ENCODE measurements around the gene ETHE1.
"Not testable (repeated sequence)": the region's sequence is repeated elsewhere in the genome, so short reads cannot be mapped to it uniquely, and the experiment has no call there.

The ETHE1 gene

GRCh38 chr19:43553656-43554055 lies 26.7 kb upstream of the ETHE1 start:
- DNase-seq (ENCODE audit: low read depth), result no peak
- no peak overlapping the region for H3K4me3 ChIP-seq (ENCODE audit: low read depth, low read length)

DNA sequence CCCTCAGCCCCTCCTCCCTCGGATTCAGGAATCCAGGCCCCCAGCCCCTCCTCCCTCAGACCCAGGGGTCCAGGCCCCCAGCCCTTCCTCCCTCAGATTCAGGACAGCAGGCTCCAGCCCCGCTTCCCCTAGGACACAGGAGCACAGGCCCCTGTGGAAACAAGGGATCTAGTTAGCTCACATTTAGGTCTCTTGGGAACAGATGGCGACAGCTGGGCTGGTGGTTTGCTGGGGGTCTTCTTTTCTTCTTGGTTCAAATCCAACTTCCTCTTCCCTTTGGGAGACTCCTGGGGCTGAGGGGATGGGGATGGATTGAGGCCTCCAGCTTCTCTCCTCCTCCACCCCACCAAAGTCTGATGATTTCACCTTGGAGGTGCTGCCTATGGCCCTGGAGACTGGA lies 25.6 kb upstream of the ETHE1 start:
- H3K4me3 ChIP-seq (ENCODE audit: low read depth, low read length), result no peak overlapping the region
- no peak for DNase-seq (ENCODE audit: low read depth)

- H3K4me3 ChIP-seq (ENCODE audit: low read depth, low read length), result no peak overlapping the region
- DNase-seq (ENCODE audit: low read depth), result no peak
Observed at GRCh38 chr19:43552198-43552450, 25.1 kb upstream of the ETHE1 start.

GRCh38 chr19:43551399-43552197 lies 24.6 kb upstream of the ETHE1 start:
- H3K4me3 ChIP-seq (ENCODE audit: low read depth, low read length), result no peak overlapping the region
- DNase-seq (ENCODE audit: low read depth), result no peak

DNA sequence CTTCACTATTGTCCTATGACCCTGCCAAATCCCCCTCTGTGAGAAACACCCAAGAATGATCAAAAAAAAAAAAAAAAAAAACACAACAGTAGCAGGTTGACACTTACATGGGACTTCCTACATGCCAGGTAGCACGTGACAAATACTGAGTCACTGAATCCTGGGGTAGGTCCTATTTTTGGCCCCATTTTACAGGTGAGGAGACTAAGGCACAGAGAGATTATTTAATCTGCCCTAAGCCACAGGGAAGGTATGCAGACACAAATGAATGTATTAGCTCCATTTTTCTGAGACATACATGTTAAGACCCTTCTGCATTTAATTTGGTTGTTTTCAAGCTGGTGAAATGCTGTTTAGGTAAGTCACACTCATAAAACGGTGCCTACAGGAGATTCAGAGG lies 21.7 kb upstream of the ETHE1 start:
- no peak for DNase-seq (ENCODE audit: low read depth)
- no peak overlapping the region for H3K4me3 ChIP-seq (ENCODE audit: low read depth, low read length)

DNA sequence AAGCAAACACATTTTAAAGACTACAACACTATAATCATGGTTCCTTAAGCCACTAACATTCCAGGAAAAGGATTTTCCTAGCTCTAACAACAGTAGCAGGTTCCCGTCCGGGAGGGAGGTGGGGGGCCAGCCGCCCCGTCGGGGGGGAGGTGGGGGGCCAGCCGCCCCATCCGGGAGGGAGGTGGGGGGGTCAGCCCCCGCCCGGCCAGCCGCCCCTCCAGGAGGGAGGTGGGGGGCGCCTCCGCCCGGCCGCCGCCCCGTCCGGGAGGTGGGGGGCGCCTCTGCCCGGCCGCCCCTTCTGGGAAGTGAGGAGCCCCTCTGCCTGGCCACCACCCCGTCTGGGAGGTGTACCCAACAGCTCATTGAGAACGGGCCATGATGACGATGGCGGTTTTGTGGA lies 20.9 kb upstream of the ETHE1 start:
- DNase-seq (ENCODE audit: low read depth); H3K4me3 ChIP-seq (ENCODE audit: low read depth, low read length): not testable (repeated sequence)

DNA sequence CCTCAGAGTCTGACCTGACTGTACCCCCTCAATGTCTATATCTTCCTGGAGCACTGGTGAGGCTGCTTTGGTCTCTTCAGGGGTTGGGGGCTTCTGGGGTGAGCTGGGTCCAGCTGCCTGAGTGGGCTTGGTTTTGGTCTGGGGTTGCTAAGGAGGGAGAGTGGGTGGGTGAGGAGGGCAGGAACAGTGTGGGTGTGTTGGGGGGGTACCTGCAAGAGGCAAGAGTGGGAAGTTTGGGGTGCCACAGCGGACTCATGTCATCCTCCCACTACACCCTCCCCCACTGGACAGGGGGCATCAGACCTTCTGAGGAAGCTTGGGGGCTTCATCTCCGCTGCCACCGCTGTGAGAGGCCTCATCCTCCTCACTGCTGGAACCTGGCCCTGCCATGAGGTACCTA lies 19.6 kb upstream of the ETHE1 start:
- H3K4me3 ChIP-seq (ENCODE audit: low read depth, low read length), result no peak overlapping the region
- DNase-seq (ENCODE audit: low read depth), result no peak

DNA sequence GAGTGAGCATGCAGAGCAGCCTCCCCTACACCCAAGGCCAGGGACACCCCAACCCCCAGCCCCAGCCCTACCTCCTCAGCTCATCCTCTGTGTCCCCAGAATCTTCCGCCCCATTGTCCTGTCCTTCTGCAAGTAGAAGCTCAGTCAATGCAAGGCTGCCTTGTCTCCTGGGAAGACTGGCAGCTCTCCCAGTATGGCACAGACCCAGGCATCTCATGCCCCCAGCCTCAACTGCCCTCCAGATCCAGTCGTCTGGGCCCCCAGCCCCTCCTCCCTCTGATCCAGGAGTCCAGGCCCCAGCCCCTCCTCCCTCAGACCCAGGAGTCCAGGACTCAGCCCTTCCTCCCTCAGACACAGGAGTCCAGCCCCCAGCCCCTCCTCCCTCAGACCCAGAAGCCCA lies 19.0 kb upstream of the ETHE1 start:
- H3K4me3 ChIP-seq (ENCODE audit: low read depth, low read length), result no peak overlapping the region
- no peak for DNase-seq (ENCODE audit: low read depth)

DNA sequence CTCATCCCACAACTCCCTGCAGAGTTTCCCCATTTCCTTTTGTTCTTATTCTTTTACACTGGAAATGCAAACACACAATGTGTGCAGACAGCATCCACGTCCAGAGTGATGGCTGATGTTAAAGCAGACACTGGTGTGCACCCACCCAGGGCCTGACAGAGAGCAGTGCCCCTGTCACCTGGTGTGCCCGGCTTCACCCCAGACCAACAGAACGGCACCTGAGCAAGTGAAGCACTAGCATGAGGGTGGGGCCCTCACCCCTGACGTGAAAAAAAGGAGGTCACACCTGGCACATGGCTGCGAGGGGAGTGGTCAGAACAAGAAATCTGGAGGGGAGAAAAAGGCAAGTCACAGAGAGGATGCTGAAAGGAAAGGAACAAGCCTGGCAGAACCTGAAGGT lies 18.3 kb upstream of the ETHE1 start:
- DNase-seq (ENCODE audit: low read depth), result no peak
- H3K4me3 ChIP-seq (ENCODE audit: low read depth, low read length), result no peak overlapping the region

DNA sequence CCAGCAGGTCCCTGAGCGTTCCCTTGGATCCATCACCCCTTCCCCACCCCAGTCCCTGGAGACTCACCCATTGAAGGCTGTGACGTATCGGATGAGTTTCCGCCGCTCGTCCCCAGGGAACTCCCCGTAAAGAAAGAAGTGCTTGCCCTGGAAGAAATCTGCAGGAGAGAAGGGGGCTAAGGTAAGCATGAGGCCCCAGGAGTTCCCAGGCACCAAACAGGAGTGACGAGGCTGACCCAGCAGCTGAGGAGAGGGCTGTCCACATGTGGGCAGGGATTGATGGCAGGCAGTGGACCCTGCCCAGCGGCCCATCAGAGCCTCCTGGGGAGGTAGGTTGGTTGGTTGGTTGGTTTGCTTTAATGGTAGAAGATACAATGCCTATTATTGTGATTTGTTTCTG lies 17.1 kb upstream of the ETHE1 start:
- H3K4me3 ChIP-seq (ENCODE audit: low read depth, low read length), result no peak overlapping the region
- DNase-seq (ENCODE audit: low read depth), result no peak

DNA sequence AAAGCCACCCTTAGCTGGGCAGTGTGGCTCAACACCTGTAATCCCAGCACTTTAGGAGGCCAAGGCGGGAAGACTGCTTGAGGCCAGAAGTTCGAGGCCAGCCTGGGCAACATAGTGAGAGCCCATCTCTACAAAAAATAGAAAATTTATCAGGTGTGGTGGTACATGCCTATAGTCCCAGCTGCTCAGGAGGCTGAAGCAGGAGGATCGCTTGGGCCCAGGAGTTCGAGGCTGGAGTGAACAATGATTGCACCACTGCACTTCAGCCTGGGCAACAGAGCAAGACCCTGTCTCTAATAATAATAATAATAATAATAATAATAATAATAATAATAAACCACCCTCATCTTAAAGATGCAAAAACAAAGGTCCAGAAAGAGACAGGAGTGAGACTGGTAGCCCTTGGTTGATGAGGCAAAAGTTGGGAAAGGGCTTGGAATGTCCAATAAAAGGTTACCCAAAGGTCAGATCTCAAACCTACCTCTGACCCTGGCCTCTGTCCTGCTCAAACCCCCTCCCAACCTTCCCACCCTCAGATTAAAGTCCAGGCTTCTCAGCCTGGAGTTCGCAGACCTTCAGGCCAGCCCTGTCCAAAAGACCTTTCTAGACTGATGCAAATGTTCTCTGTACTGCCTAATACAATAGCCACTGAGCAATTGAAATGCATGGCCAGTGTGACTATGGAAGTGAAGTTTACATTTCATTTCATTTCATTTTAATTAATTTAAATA lies 15.1 kb upstream of the ETHE1 start:
- no peak overlapping the region for H3K4me3 ChIP-seq (ENCODE audit: low read depth, low read length)
- no peak for DNase-seq (ENCODE audit: low read depth)

- no peak overlapping the region for H3K4me3 ChIP-seq (ENCODE audit: low read depth, low read length)
- DNase-seq (ENCODE audit: low read depth), result no peak
Observed at GRCh38 chr19:43540381-43540780, 13.4 kb upstream of the ETHE1 start.

- DNase-seq (ENCODE audit: low read depth), result no peak
Observed at GRCh38 chr19:43538922-43539321, 11.9 kb upstream of the ETHE1 start.

GRCh38 chr19:43534816-43535761 lies 8.1 kb upstream of the ETHE1 start:
- DNase-seq (ENCODE audit: low read depth), result no peak
- H3K4me3 ChIP-seq (ENCODE audit: low read depth, low read length), result no peak overlapping the region

More at GRCh38 chr19:43538922-43539321, 11.9 kb upstream of the ETHE1 start:
- H3K4me3 ChIP-seq (ENCODE audit: low read depth, low read length), result no peak overlapping the region

- peak overlapping the region; percentile 64 for H3K4me3 ChIP-seq (ENCODE audit: low read depth, low read length)
- DNase-seq (ENCODE audit: low read depth), result no peak
Observed at GRCh38 chr19:43534305-43534815, 7.4 kb upstream of the ETHE1 start.

DNA sequence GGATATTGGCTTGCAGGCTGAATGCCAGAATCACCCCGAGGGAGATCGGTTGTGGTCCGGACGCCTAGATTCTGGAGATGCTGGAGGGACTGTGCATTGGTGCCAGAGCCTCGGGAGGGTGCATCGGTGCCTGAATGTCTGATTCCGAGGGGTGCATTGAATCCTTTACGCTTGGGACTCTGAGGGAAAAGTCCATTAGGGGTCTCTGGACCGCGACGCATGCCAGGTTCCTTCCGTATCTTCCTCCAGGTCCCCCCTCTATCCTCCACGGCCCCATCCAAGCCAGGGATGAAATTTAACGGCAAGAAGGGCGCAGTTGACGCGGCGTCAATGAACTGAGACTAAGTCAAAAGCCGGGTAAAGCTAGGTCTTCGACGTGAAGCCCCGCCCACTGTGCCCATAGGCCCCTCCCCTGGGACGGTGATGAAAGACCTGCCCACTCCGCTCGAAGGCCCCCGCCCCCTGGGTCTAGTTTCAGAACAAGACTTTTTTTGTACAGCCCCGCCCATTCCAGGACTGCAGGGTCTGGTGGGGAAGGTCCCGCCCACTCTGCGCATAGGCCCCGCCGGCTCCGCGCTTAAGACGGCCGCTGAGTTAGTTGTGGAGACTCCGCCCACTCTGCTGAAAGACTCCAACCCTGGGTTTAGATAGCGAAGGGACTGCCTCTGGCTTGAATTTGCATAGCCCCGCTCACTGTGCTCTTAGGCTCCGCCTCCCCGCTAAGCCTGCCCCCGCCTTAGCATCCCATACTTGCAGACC lies 6.7 kb upstream of the ETHE1 start:
- peak; percentile 99 for DNase-seq (ENCODE audit: low read depth)
- peak overlapping the region; percentile 64 for H3K4me3 ChIP-seq (ENCODE audit: low read depth, low read length)

- H3K4me3 ChIP-seq (ENCODE audit: low read depth, low read length), result peak within 1 kb of the TSS; percentile 64
- peak; percentile 93 for DNase-seq (ENCODE audit: low read depth)
Observed at GRCh38 chr19:43532962-43533545, 6.1 kb upstream of the ETHE1 start, which contains the start of gene ZNF575. ZNF575 (plus strand) TSS chr19:43533188; CDS start chr19:43534423, 1,235 bp downstream.

DNA sequence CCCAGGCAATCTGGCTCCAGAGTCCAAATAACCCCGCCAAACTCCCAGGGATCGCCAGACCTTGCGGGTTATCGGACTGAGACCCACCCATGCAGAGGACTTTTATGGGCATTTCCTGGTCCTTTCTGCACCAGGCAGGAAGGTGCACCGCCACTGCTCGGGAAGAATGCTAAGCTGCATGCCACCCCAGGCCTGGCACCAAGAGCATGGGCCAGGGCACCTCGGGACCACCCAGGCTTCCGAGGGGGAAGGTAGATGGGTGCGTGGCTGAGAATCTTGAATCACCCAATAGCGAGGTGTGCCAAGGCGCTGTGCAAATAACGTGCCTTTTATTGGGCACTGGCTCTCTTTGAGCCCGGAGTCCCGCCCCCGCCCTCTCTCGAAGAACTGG lies 5.6 kb upstream of the ETHE1 start:
- DNase-seq (ENCODE audit: low read depth), result no peak
- H3K4me3 ChIP-seq (ENCODE audit: low read depth, low read length), result peak overlapping the region; percentile 64

Data from skeletal muscle cell (primary cell).